ENCODE measurements around the gene CKLF. TPM values are rescaled to one million over a fixed set of nuclear protein-coding genes. Genes with fewer than 3 reads are reported as not detected.

CKLF gene
- total RNA-seq, result 10 to 100 TPM; 24.1 to 53.6 (median 37.3) TPM
- polyA plus RNA-seq, result 10 to 100 TPM; 40.2 to 57.4 (median 48.6) TPM

GRCh38 chr16:66552286-66553177 lies at the start of gene CKLF:
Gene CKLF (plus strand): TSS chr16:66552576. CDS start chr16:66552716, 140 bp downstream.
- intact Hi-C loops (cut with DNase I), result loop anchor here (5.0 to 10.0 kb wide), 3 partner anchors 55 to 325 kb away; partner anchors contain the start of gene DYNC1LI2
- no peaks in the 10 kb centered on the region for H3K9me3 ChIP-seq
- DNase-seq, result peak; percentile 93
- peaks cover 0 to 63% (median 43%) of the 10 kb centered on the region in 4 donors for H3K4me1 ChIP-seq
- no peaks in the 10 kb centered on the region for H3K36me3 ChIP-seq
- H3K27ac ChIP-seq, result peak within 1 kb of the TSS; percentile 87 to 98 (median 93)
- peak; percentile 64 to 70 for TF ChIP-seq POLR2A (IDR thresholded peaks at IDR 0.05)
- peak; percentile 79 to 93 (median 90) for TF ChIP-seq POLR2AphosphoS5 (IDR thresholded peaks at IDR 0.05)
- no peak for TF ChIP-seq EP300 (IDR thresholded peaks at IDR 0.05)
- no peaks in the 10 kb centered on the region for H3K27me3 ChIP-seq
- H3K4me3 ChIP-seq, result peak within 1 kb of the TSS; percentile 47 to 64 (median 60)
- 2 to 7% methylated on average over 63 of the region's 63 CpGs for WGBS, 2 donors

- H3K4me3 ChIP-seq, result no peak overlapping the region
- peaks cover 0 to 11% (median 3%) of the 10 kb centered on the region in 4 donors for H3K36me3 ChIP-seq
- intact Hi-C loops (cut with DNase I), result no loop called here
- no peaks in the 10 kb centered on the region for H3K27me3 ChIP-seq
- no peaks in the 10 kb centered on the region for H3K9me3 ChIP-seq
- peak; percentile 65 for DNase-seq
- 89 to 93% methylated on average over 2 of the region's 2 CpGs for WGBS, 2 donors
- peaks cover 0 to 18% (median 4%) of the 10 kb centered on the region in 4 donors for H3K4me1 ChIP-seq
- peak overlapping the region in 3 of 4 donors; percentile 6 to 45 (median 40) for H3K27ac ChIP-seq
- TF ChIP-seq CTCF (IDR thresholded peaks at IDR 0.05) (no peak), POLR2A (IDR thresholded peaks at IDR 0.05) (no peak), EP300 (IDR thresholded peaks at IDR 0.05) (no peak), POLR2AphosphoS5 (IDR thresholded peaks at IDR 0.05) (no peak)
Observed at GRCh38 chr16:66503030-66503429, 49.3 kb upstream of the CKLF start.

GRCh38 chr16:66503612-66504011 lies 48.8 kb upstream of the CKLF start:
- H3K36me3 ChIP-seq, result peaks cover 0 to 13% (median 3%) of the 10 kb centered on the region in 4 donors
- H3K27ac ChIP-seq, result peak overlapping the region in 1 of 4 donors; percentile 40
- no peak for DNase-seq
- no peak overlapping the region for H3K4me3 ChIP-seq
- H3K27me3 ChIP-seq, result no peaks in the 10 kb centered on the region
- TF ChIP-seq CTCF (IDR thresholded peaks at IDR 0.05) (no peak), POLR2AphosphoS5 (IDR thresholded peaks at IDR 0.05) (no peak), POLR2A (IDR thresholded peaks at IDR 0.05) (no peak), EP300 (IDR thresholded peaks at IDR 0.05) (no peak)
- H3K9me3 ChIP-seq, result no peaks in the 10 kb centered on the region
- 87 to 92% methylated on average over 3 of the region's 3 CpGs for WGBS, 2 donors
- intact Hi-C loops (cut with DNase I), result no loop called here
- peaks cover 0 to 18% (median 4%) of the 10 kb centered on the region in 4 donors for H3K4me1 ChIP-seq

- H3K36me3 ChIP-seq, result peaks cover 0 to 43% (median 11%) of the 10 kb centered on the region in 4 donors
- H3K4me3 ChIP-seq, result no peak overlapping the region
- 63 to 80% methylated on average over 4 of the region's 4 CpGs for WGBS, 2 donors
- intact Hi-C loops (cut with DNase I), result no loop called here
- no peaks in the 10 kb centered on the region for H3K9me3 ChIP-seq
- no peak for TF ChIP-seq CTCF (IDR thresholded peaks at IDR 0.05)
- no peak for TF ChIP-seq POLR2AphosphoS5 (IDR thresholded peaks at IDR 0.05)
- no peak for TF ChIP-seq EP300 (IDR thresholded peaks at IDR 0.05)
- no peak for TF ChIP-seq POLR2A (IDR thresholded peaks at IDR 0.05)
- H3K27ac ChIP-seq, result no peak overlapping the region
- H3K27me3 ChIP-seq, result no peaks in the 10 kb centered on the region
- peak; percentile 45 for DNase-seq
- peaks cover 0 to 31% (median 25%) of the 10 kb centered on the region in 4 donors for H3K4me1 ChIP-seq
Observed at GRCh38 chr16:66507731-66508239, 44.6 kb upstream of the CKLF start.
